Ishikawa (cell line): ENCODE measurements around the gene SH3GL1.

ENCODE experiments used
- CEBPB ChIP-seq: IDR thresholded peaks from 2 replicates; pipeline ENCODE4 v1.6.1; 2012
- CREB1 ChIP-seq: IDR thresholded peaks from 2 replicates; pipeline ENCODE4 v1.6.1; 2012; ENCODE audit warnings: low read depth
- NFIC ChIP-seq: IDR thresholded peaks from 2 replicates; pipeline ENCODE4 v1.6.1; 2012
- TAF1 ChIP-seq: IDR thresholded peaks from 2 replicates; pipeline ENCODE4 v1.6.1; 2012; ENCODE audit warnings: low read depth, mild to moderate bottlenecking
- TF ChIP-seq, protein P1 (sequence below): IDR thresholded peaks from 2 replicates; pipeline ENCODE4 v1.6.1; 2012; ENCODE audit warnings: low read depth, mild to moderate bottlenecking
- TF ChIP-seq, protein P2 (sequence below): IDR thresholded peaks from 2 replicates; pipeline ENCODE4 v1.6.1; 2012
- TF ChIP-seq, protein P3 (sequence below): IDR thresholded peaks from 2 replicates; pipeline ENCODE4 v1.6.1; 2012

DNA sequence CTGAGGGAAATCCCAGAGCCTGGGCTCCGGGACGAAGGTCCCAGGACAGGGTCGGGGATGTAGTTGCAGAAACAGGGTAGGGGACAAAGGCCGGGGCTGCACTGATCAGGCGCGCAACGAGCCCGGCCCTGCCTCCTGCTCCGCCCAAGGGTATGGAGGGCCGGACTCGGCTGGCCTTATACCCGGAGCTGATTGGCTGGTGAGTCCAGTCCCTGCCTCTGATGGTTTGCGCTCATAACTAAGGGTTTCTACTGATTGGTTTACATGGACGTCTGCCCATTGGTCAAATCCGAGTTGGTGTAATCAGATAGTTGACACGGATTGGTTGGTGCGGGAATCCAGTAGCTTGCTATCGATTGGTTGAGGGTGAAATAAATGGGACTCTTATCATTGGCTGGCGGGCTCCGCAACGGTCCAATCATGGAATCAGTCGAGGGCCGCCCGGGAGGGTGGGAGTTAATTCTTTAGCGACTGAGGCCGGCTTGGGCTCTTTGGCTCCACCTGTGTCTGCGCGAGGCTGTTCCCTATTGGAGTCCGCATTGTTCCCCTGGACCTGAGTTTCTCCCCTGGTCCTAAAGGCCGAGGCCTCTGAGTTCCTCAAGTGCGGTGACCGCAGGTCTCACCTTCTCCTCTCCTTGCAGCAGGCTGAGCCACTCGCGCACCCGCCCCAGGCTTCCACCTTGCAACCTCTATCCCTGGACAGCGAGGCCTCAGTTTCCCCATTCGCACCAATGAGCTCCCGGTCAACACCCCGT lies 57.6 kb downstream of the SH3GL1 start:
- TF ChIP-seq, protein P1, sequence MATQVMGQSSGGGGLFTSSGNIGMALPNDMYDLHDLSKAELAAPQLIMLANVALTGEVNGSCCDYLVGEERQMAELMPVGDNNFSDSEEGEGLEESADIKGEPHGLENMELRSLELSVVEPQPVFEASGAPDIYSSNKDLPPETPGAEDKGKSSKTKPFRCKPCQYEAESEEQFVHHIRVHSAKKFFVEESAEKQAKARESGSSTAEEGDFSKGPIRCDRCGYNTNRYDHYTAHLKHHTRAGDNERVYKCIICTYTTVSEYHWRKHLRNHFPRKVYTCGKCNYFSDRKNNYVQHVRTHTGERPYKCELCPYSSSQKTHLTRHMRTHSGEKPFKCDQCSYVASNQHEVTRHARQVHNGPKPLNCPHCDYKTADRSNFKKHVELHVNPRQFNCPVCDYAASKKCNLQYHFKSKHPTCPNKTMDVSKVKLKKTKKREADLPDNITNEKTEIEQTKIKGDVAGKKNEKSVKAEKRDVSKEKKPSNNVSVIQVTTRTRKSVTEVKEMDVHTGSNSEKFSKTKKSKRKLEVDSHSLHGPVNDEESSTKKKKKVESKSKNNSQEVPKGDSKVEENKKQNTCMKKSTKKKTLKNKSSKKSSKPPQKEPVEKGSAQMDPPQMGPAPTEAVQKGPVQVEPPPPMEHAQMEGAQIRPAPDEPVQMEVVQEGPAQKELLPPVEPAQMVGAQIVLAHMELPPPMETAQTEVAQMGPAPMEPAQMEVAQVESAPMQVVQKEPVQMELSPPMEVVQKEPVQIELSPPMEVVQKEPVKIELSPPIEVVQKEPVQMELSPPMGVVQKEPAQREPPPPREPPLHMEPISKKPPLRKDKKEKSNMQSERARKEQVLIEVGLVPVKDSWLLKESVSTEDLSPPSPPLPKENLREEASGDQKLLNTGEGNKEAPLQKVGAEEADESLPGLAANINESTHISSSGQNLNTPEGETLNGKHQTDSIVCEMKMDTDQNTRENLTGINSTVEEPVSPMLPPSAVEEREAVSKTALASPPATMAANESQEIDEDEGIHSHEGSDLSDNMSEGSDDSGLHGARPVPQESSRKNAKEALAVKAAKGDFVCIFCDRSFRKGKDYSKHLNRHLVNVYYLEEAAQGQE: no peak
- TF ChIP-seq TAF1 (peak; percentile 47), CEBPB (no peak), CREB1 (no peak; the same call in 1 of the 2 replicates), NFIC (no peak)
- TF ChIP-seq, protein P2, sequence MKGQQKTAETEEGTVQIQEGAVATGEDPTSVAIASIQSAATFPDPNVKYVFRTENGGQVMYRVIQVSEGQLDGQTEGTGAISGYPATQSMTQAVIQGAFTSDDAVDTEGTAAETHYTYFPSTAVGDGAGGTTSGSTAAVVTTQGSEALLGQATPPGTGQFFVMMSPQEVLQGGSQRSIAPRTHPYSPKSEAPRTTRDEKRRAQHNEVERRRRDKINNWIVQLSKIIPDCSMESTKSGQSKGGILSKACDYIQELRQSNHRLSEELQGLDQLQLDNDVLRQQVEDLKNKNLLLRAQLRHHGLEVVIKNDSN: no peak
- TF ChIP-seq, protein P3, sequence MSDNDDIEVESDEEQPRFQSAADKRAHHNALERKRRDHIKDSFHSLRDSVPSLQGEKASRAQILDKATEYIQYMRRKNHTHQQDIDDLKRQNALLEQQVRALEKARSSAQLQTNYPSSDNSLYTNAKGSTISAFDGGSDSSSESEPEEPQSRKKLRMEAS: no peak; the same call in 1 of the 2 replicates
